Endometrial microvascular endothelial cells (primary cell): ENCODE measurements around the gene IGLL5. TPM values are rescaled to one million over a fixed set of nuclear protein-coding genes. Genes with fewer than 3 reads are reported as not detected.

Experiments used
- in situ Hi-C: cut with HindIII; loops from 2 replicates; pipeline ENCODE4 v1.10.0; 2017; ENCODE audit warnings: low sequenced_read_pairs, low pct_unique_long_range_greater_than_20kb; ENCODE audit errors: inconsistent ontology term
- total RNA-seq: library from RNA; depleted of rRNA; stranded (reverse); fragments of >200 nt; gene quantifications from one replicate; pipeline ENCODE4 v1.2.3, GENCODE V29; 2015; ENCODE audit errors: inconsistent ontology term

The IGLL5 gene
- total RNA-seq, 1 donor from 2014 or later, result not detected

- in situ Hi-C loops, result no loop called here
Measured at GRCh38 chr22:22857607-22858558, 29.7 kb upstream of the IGLL5 start.

- in situ Hi-C loops, result no loop called here
Measured at GRCh38 chr22:22858559-22858937, 29.1 kb upstream of the IGLL5 start.

- in situ Hi-C loops, result no loop called here
Measured at GRCh38 chr22:22863001-22863400, 24.6 kb upstream of the IGLL5 start.

- in situ Hi-C loops, result no loop called here
Measured at GRCh38 chr22:22865311-22866072, 22.1 kb upstream of the IGLL5 start.

GRCh38 chr22:22866381-22867111 is 21.1 kb upstream of the IGLL5 start:
- in situ Hi-C loops, result no loop called here

GRCh38 chr22:22867996-22868715 is 19.5 kb upstream of the IGLL5 start:
- in situ Hi-C loops, result no loop called here

GRCh38 chr22:22870577-22871404 is 16.8 kb upstream of the IGLL5 start:
- in situ Hi-C loops, result no loop called here

GRCh38 chr22:22871536-22872278 is 15.9 kb upstream of the IGLL5 start:
- in situ Hi-C loops, result no loop called here

GRCh38 chr22:22872722-22873708 is 14.6 kb upstream of the IGLL5 start:
- in situ Hi-C loops, result no loop called here

- in situ Hi-C loops, result no loop called here
Measured at GRCh38 chr22:22877523-22878210, 9.9 kb upstream of the IGLL5 start.

GRCh38 chr22:22878211-22878570 is 9.4 kb upstream of the IGLL5 start:
- in situ Hi-C loops, result no loop called here

GRCh38 chr22:22878801-22879674 is 8.6 kb upstream of the IGLL5 start:
- in situ Hi-C loops, result no loop called here

GRCh38 chr22:22879675-22880155 is 7.9 kb upstream of the IGLL5 start:
- in situ Hi-C loops, result no loop called here

GRCh38 chr22:22880645-22881044 is 7.0 kb upstream of the IGLL5 start:
- in situ Hi-C loops, result no loop called here
